Left lung (tissue), 10 donors: ENCODE results near the gene MDM4. TPM values are rescaled to one million over a fixed set of nuclear protein-coding genes. Genes with fewer than 3 reads are reported as not detected.

ENCODE experiments used
- ATAC-seq: fragments of 200-7000 bp; cut with Tn5 transposase; one replicate; pipeline ENCODE4 v1.9.1; 2020; ENCODE audit warnings: moderate library complexity
- DNase-seq, 4 donors: peaks; one replicate each; pipeline ENCODE4 v3.0.0-alpha.2; 2013 to 2020
- H3K27ac ChIP-seq, 2 donors: fragments of 200-600 bp; sonication (generic) in 1 of 2; one replicate each; pipeline versions ENCODE4 v1.5.0 to v1.8.0; 2020 to 2021
- H3K27me3 ChIP-seq, 2 donors: fragments of 200-600 bp; sonication (generic) in 1 of 2; one replicate each; pipeline versions ENCODE4 v1.5.0 to v1.8.0; 2020 to 2021
- H3K36me3 ChIP-seq, 2 donors: fragments of 200-600 bp; sonication (generic) in 1 of 2; one replicate each; pipeline versions ENCODE4 v1.5.0 to v1.8.0; 2020 to 2021
- H3K4me1 ChIP-seq, 2 donors: fragments of 200-600 bp; one replicate each; pipeline ENCODE4 v1.8.0; 2021
- H3K4me3 ChIP-seq, 2 donors: fragments of 200-600 bp; sonication (generic) in 1 of 2; one replicate each; pipeline versions ENCODE4 v1.5.0 to v1.8.0; 2020 to 2021; ENCODE audit warnings: mild to moderate bottlenecking in 1 of 2
- H3K9me3 ChIP-seq, 2 donors: fragments of 200-600 bp; sonication (generic) in 1 of 2; one replicate each; pipeline versions ENCODE4 v1.5.0 to v1.8.0; 2020 to 2021
- CTCF ChIP-seq, 2 donors: fragments of 200-600 bp; sonication (generic) in 1 of 2; IDR thresholded peaks; one replicate each; pipeline versions ENCODE4 v1.5.0 to v1.8.0; 2021; ENCODE audit warnings: antibody characterized with exemption in 2 of 2
- intact Hi-C, 2 donors: fragments of 100-400 bp; cut with DNase I; formaldehyde crosslinking; loops; one replicate each; pipeline versions ENCODE4 v1.11.2 to v1.14.2; 2022
- polyA plus RNA-seq, 6 donors: library from polyadenylated mRNA; unstranded; fragments of 120-200 nt; gene quantifications; one replicate each; pipeline ENCODE4 v1.2.1, GENCODE V29; 2013; ENCODE audit not compliant: insufficient read length in 6 of 6
- total RNA-seq, 2 donors: library from RNA; stranded (reverse); fragmentation: NEBNext Ultra II Directional; extraction: Animal tissue kit (Norgen Biotek cat#: 25700); gene quantifications; one replicate each; pipeline ENCODE4 v1.2.1, GENCODE V29; 2021
- donor health status: DM: no; HTN: yes; CAD: no.
- donor health status: DM: no; HTN: no; CAD: no.

Gene MDM4
- total and polyA plus RNA-seq, 8 donors = 46.7 to 93.0 (median 77.9) TPM

GRCh38 chr1:204491655-204492054, 24.6 kb upstream of the MDM4 start:
- DNase-seq (no peak), ATAC-seq (no peak)
- TF ChIP-seq CTCF (IDR thresholded peaks at IDR 0.05) = no peak
- H3K36me3 ChIP-seq = no peaks in the 10 kb centered on the region
- H3K27ac ChIP-seq = peak overlapping the region in 1 of 2 donors; percentile 93
- peaks cover 14 to 35% of the 10 kb centered on the region in 2 donors for H3K4me1 ChIP-seq
- H3K9me3 ChIP-seq = no peaks in the 10 kb centered on the region
- H3K27me3 ChIP-seq = peaks cover 0 to 23% of the 10 kb centered on the region in 2 donors
- intact Hi-C loops = no loop called here
- no peak overlapping the region for H3K4me3 ChIP-seq

- H3K27me3 ChIP-seq = peaks cover 0 to 23% of the 10 kb centered on the region in 2 donors
- no peaks in the 10 kb centered on the region for H3K36me3 ChIP-seq
- H3K9me3 ChIP-seq = no peaks in the 10 kb centered on the region
- TF ChIP-seq CTCF (IDR thresholded peaks at IDR 0.05) = no peak
- peaks cover 14 to 35% of the 10 kb centered on the region in 2 donors for H3K4me1 ChIP-seq
- H3K4me3 ChIP-seq = peak overlapping the region; percentile 68 to 77
- ATAC-seq = peak; percentile 65
- DNase-seq = peak; percentile 56 to 84 (median 76)
- intact Hi-C loops = no loop called here
- peak overlapping the region; percentile 86 to 93 for H3K27ac ChIP-seq
Measured at GRCh38 chr1:204493145-204493983, 22.8 kb upstream of the MDM4 start.

- ATAC-seq (peak; percentile 87), DNase-seq (peak; percentile 60 to 88 (median 84))
- Histone ChIP-seq H3K36me3 (no peaks in the 10 kb centered on the region), H3K4me1 (peaks cover 14 to 38% of the 10 kb centered on the region in 2 donors), H3K27ac (peak overlapping the region; percentile 86 to 93), H3K9me3 (no peaks in the 10 kb centered on the region), H3K4me3 (peak overlapping the region; percentile 68 to 77), H3K27me3 (peaks cover 0 to 23% of the 10 kb centered on the region in 2 donors)
- no peak for TF ChIP-seq CTCF (IDR thresholded peaks at IDR 0.05)
- intact Hi-C loops = no loop called here
Measured at GRCh38 chr1:204493984-204494280, 22.3 kb upstream of the MDM4 start.

- intact Hi-C loops = no loop called here
- no peaks in the 10 kb centered on the region for H3K9me3 ChIP-seq
- H3K27me3 ChIP-seq = peaks cover 0 to 23% of the 10 kb centered on the region in 2 donors
- no peaks in the 10 kb centered on the region for H3K36me3 ChIP-seq
- H3K4me1 ChIP-seq = peaks cover 14 to 43% of the 10 kb centered on the region in 2 donors
- peak; percentile 86 for ATAC-seq
- peak; percentile 80 to 96 (median 86) for DNase-seq
- H3K27ac ChIP-seq = peak within 1 kb of the TSS; percentile 86 to 93
- peak within 1 kb of the TSS; percentile 68 to 77 for H3K4me3 ChIP-seq
- peak; percentile 19 to 68 for TF ChIP-seq CTCF (IDR thresholded peaks at IDR 0.05)
Measured at GRCh38 chr1:204494281-204495077, 21.7 kb upstream of the MDM4 start, which contains the start of gene PIK3C2B. TSS of gene PIK3C2B (minus strand) at chr1:204494805. CDS start at chr1:204469802, 25,003 bp downstream.
